SK-N-SH treated with all-trans-retinoic acid at 6 μM for 48 hours (cell line): Measurements from ENCODE around the gene CENPO.

Experiments used
- ATAC-seq: fragments of 200-7000 bp; cut with Tn5 transposase; 3 replicates; pipeline ENCODE4 v1.9.1; 2020; ENCODE audit warnings: mild to moderate bottlenecking, moderate library complexity
- ARNTL ChIP-seq: fragments of 450-650 bp; formaldehyde crosslinking; IDR thresholded peaks from 2 replicates; pipeline ENCODE4 v1.5.0; 2020; ENCODE audit warnings: low read depth, mild to moderate bottlenecking, moderate library complexity, borderline replicate concordance
- BACH2 ChIP-seq: fragments of 250-450 bp; sonication (Bioruptor Pico); IDR thresholded peaks from 2 replicates; pipeline ENCODE4 v1.9.0; 2021; ENCODE audit warnings: mild to moderate bottlenecking, borderline replicate concordance
- CREB5 ChIP-seq: fragments of 250-450 bp; sonication (Bioruptor Pico); IDR thresholded peaks from 2 replicates; pipeline ENCODE4 v1.5.1; 2020; ENCODE audit warnings: low read depth, mild to moderate bottlenecking, moderate library complexity
- CSDC2 ChIP-seq: fragments of 250-450 bp; sonication (Bioruptor Pico); IDR thresholded peaks from 2 replicates; pipeline ENCODE4 v1.5.0; 2020; ENCODE audit warnings: mild to moderate bottlenecking, moderate library complexity
- CSRNP3 ChIP-seq: fragments of 250-450 bp; sonication (Bioruptor Pico); IDR thresholded peaks from 2 replicates; pipeline ENCODE4 v1.5.1; 2021; ENCODE audit warnings: mild to moderate bottlenecking, moderate library complexity
- GLIS3 ChIP-seq: fragments of 250-450 bp; sonication (Bioruptor Pico); IDR thresholded peaks from 2 replicates; pipeline ENCODE4 v1.5.0; 2020; ENCODE audit warnings: mild to moderate bottlenecking, moderate library complexity
- ISL1 ChIP-seq: fragments of 250-450 bp; sonication (Bioruptor Pico); IDR thresholded peaks from 2 replicates; pipeline ENCODE4 v2.1.2; 2022; ENCODE audit warnings: mild to moderate bottlenecking, moderate library complexity
- PATZ1 ChIP-seq: fragments of 250-450 bp; sonication (Bioruptor Pico); IDR thresholded peaks from 2 replicates; pipeline ENCODE4 v1.8.0; 2020; ENCODE audit warnings: mild to moderate bottlenecking, moderate library complexity, borderline replicate concordance
- POU6F1 ChIP-seq: fragments of 250-450 bp; sonication (Bioruptor Pico); IDR thresholded peaks from 2 replicates; pipeline ENCODE4 v1.8.0; 2021; ENCODE audit warnings: low read depth, mild to moderate bottlenecking, moderate library complexity, borderline replicate concordance
- PPARA ChIP-seq: fragments of 250-450 bp; sonication (Bioruptor Pico); IDR thresholded peaks from 2 replicates; pipeline ENCODE4 v1.5.0; 2020; ENCODE audit warnings: mild to moderate bottlenecking, borderline replicate concordance
- SNAI2 ChIP-seq: fragments of 250-450 bp; sonication (Bioruptor Pico); IDR thresholded peaks from 2 replicates; pipeline ENCODE4 v1.5.0; 2020; ENCODE audit warnings: mild to moderate bottlenecking, moderate library complexity
- TSHZ2 ChIP-seq: fragments of 250-450 bp; sonication (Bioruptor Pico); IDR thresholded peaks from 2 replicates; pipeline ENCODE4 v1.5.0; 2020; ENCODE audit warnings: mild to moderate bottlenecking, moderate library complexity
- ZFP30 ChIP-seq: fragments of 450-650 bp; formaldehyde crosslinking; IDR thresholded peaks from 2 replicates; pipeline ENCODE4 v1.5.0; 2022; ENCODE audit warnings: mild to moderate bottlenecking, moderate library complexity
- ZNF565 ChIP-seq: fragments of 450-650 bp; formaldehyde crosslinking; conservative IDR thresholded peaks from 2 replicates; pipeline ENCODE4 v1.5.0; 2020; ENCODE audit warnings: low read depth, mild to moderate bottlenecking, moderate library complexity
- ZNF70 ChIP-seq: fragments of 450-650 bp; formaldehyde crosslinking; IDR thresholded peaks from 2 replicates; pipeline ENCODE4 v1.5.0; 2020; ENCODE audit warnings: mild to moderate bottlenecking, moderate library complexity

CENPO gene

GRCh38 chr2:24866946-24867345 lies 73.7 kb downstream of the CENPO start:
- TF ChIP-seq POU6F1 (CRISPR knock-in tag) (no peak), ZNF565 (CRISPR knock-in tag) (no peak), PPARA (CRISPR knock-in tag) (no peak), CREB5 (CRISPR knock-in tag) (no peak), CSRNP3 (CRISPR knock-in tag) (no peak), PATZ1 (no peak), CSDC2 (CRISPR knock-in tag) (no peak), ZNF70 (no peak), TSHZ2 (CRISPR knock-in tag) (no peak)
- ATAC-seq = no peak

GRCh38 chr2:24870440-24870839 lies 77.2 kb downstream of the CENPO start:
- no peak; the same call in 2 of the 3 replicates for ATAC-seq
- TF ChIP-seq CSRNP3 (CRISPR knock-in tag) (no peak), TSHZ2 (CRISPR knock-in tag) (no peak), CSDC2 (CRISPR knock-in tag) (no peak), ARNTL (CRISPR knock-in tag) (no peak), ISL1 (CRISPR knock-in tag) (no peak), GLIS3 (CRISPR knock-in tag) (no peak), SNAI2 (CRISPR knock-in tag) (no peak), PPARA (CRISPR knock-in tag) (no peak), BACH2 (CRISPR knock-in tag) (no peak), POU6F1 (CRISPR knock-in tag) (no peak), PATZ1 (no peak), ZFP30 (CRISPR knock-in tag) (no peak)
